Measurements from ENCODE around the gene NDUFB7. TPM values are rescaled to one million over a fixed set of nuclear protein-coding genes. Genes with fewer than 3 reads are reported as not detected.
"Not testable (repeated sequence)": the region's sequence is repeated elsewhere in the genome, so short reads cannot be mapped to it uniquely, and the experiment has no call there.

The NDUFB7 gene
- total RNA-seq, 1 donor from 2014 or later = 331 TPM

- no peak for DNase-seq (ENCODE audit: low read depth in 2 of 2)
Measured at GRCh38 chr19:14570864-14571527, 870 bp downstream of the NDUFB7 start.

GRCh38 chr19:14567079-14567478, 4.8 kb downstream of the NDUFB7 start:
- DNase-seq (ENCODE audit: low read depth in 2 of 2) = no peak

GRCh38 chr19:14566712-14567077, 5.2 kb downstream of the NDUFB7 start:
- no peak for DNase-seq (ENCODE audit: low read depth in 2 of 2)

- DNase-seq (ENCODE audit: low read depth in 2 of 2) = no peak
Measured at GRCh38 chr19:14565765-14566711, 5.8 kb downstream of the NDUFB7 start.

- no peak for DNase-seq (ENCODE audit: low read depth in 2 of 2)
Measured at GRCh38 chr19:14565298-14565679, 6.6 kb downstream of the NDUFB7 start.

GRCh38 chr19:14564652-14565297, 7.1 kb downstream of the NDUFB7 start:
- DNase-seq (ENCODE audit: low read depth in 2 of 2) = not testable (repeated sequence)

- DNase-seq (ENCODE audit: low read depth in 2 of 2) = peak in 1 of 2 donors; percentile 28
Measured at GRCh38 chr19:14563989-14564651, 7.7 kb downstream of the NDUFB7 start.

- no peak for DNase-seq (ENCODE audit: low read depth in 2 of 2)
Measured at GRCh38 chr19:14563590-14563926, 8.3 kb downstream of the NDUFB7 start.

- no peak for DNase-seq (ENCODE audit: low read depth in 2 of 2)
Measured at GRCh38 chr19:14562660-14563589, 8.9 kb downstream of the NDUFB7 start.

- no peak for DNase-seq (ENCODE audit: low read depth in 2 of 2)
Measured at GRCh38 chr19:14561847-14562351, 10.0 kb downstream of the NDUFB7 start.

- DNase-seq (ENCODE audit: low read depth in 2 of 2) = no peak
Measured at GRCh38 chr19:14561249-14561648, 10.6 kb downstream of the NDUFB7 start.

- no peak for DNase-seq (ENCODE audit: low read depth in 2 of 2)
Measured at GRCh38 chr19:14560776-14561108, 11.1 kb downstream of the NDUFB7 start.

GRCh38 chr19:14559916-14560775, 11.7 kb downstream of the NDUFB7 start:
- DNase-seq (ENCODE audit: low read depth in 2 of 2) = peak in 1 of 2 donors; percentile 24

GRCh38 chr19:14558370-14559066, 13.3 kb downstream of the NDUFB7 start:
- DNase-seq (ENCODE audit: low read depth in 2 of 2) = no peak

GRCh38 chr19:14556662-14557188, 15.1 kb downstream of the NDUFB7 start:
- peak; percentile 73 to 84 for DNase-seq (ENCODE audit: low read depth in 2 of 2)

- DNase-seq (ENCODE audit: low read depth in 2 of 2) = no peak
Measured at GRCh38 chr19:14555918-14556661, 15.8 kb downstream of the NDUFB7 start.

GRCh38 chr19:14554382-14554812, 17.5 kb downstream of the NDUFB7 start:
- no peak for DNase-seq (ENCODE audit: low read depth in 2 of 2)

- no peak for DNase-seq (ENCODE audit: low read depth in 2 of 2)
Measured at GRCh38 chr19:14553939-14554243, 18.0 kb downstream of the NDUFB7 start.
